ENCODE data around the gene TEX51.

Gene TEX51

GRCh38 chr2:126893153-126893552 is 5.5 kb upstream of the TEX51 start:
- Histone ChIP-seq H3K27me3 (ENCODE audit: low read length) (no peaks in the 10 kb centered on the region), H3K36me3 (ENCODE audit: low read length) (no peaks in the 10 kb centered on the region), H2AFZ (ENCODE audit: low read depth, low read length, severe bottlenecking) (no peak overlapping the region), H4K20me1 (ENCODE audit: low read depth, low read length) (no peaks in the 10 kb centered on the region), H3K4me2 (ENCODE audit: low read depth, low read length, poor library complexity, severe bottlenecking) (no peak overlapping the region), H3K27ac (ENCODE audit: low read depth, low read length) (no peak overlapping the region), H3K9me2 (replicated peaks; ENCODE audit: insufficient read depth, low read length) (no peaks in the 10 kb centered on the region), H3K9me3 (ENCODE audit: insufficient read depth, low read length) (no peaks in the 10 kb centered on the region), H3K79me2 (ENCODE audit: insufficient read depth, low read length) (no peaks in the 10 kb centered on the region), H3K4me3 (ENCODE audit: insufficient read depth, low read length, poor library complexity, severe bottlenecking) (no peak overlapping the region), H3K9ac (ENCODE audit: low read length) (no peak overlapping the region), H3F3A (ENCODE audit: insufficient read depth) (no peaks in the 10 kb centered on the region)
- TF ChIP-seq EZH2phosphoT487 (conservative IDR thresholded peaks at IDR 0.05; ENCODE audit: low read length) = no peak
- no peak for TF ChIP-seq CTCF (IDR thresholded peaks at IDR 0.05; ENCODE audit: insufficient read depth, low read length, poor library complexity, severe bottlenecking)

GRCh38 chr2:126893606-126894005 is 5.1 kb upstream of the TEX51 start:
- no peak overlapping the region for H2AFZ ChIP-seq (ENCODE audit: low read depth, low read length, severe bottlenecking)
- no peaks in the 10 kb centered on the region for H3K36me3 ChIP-seq (ENCODE audit: low read length)
- H4K20me1 ChIP-seq (ENCODE audit: low read depth, low read length) = no peaks in the 10 kb centered on the region
- H3K79me2 ChIP-seq (ENCODE audit: insufficient read depth, low read length) = no peaks in the 10 kb centered on the region
- no peaks in the 10 kb centered on the region for H3K9me3 ChIP-seq (ENCODE audit: insufficient read depth, low read length)
- no peaks in the 10 kb centered on the region for H3K27me3 ChIP-seq (ENCODE audit: low read length)
- no peaks in the 10 kb centered on the region for H3K9me2 ChIP-seq (replicated peaks; ENCODE audit: insufficient read depth, low read length)
- TF ChIP-seq EZH2phosphoT487 (conservative IDR thresholded peaks at IDR 0.05; ENCODE audit: low read length) (no peak), CTCF (IDR thresholded peaks at IDR 0.05; ENCODE audit: insufficient read depth, low read length, poor library complexity, severe bottlenecking) (no peak)
- H3K4me2 ChIP-seq (ENCODE audit: low read depth, low read length, poor library complexity, severe bottlenecking) = no peak overlapping the region
- H3K4me3 ChIP-seq (ENCODE audit: insufficient read depth, low read length, poor library complexity, severe bottlenecking) = no peak overlapping the region
- no peaks in the 10 kb centered on the region for H3F3A ChIP-seq (ENCODE audit: insufficient read depth)
- H3K27ac ChIP-seq (ENCODE audit: low read depth, low read length) = no peak overlapping the region
- H3K9ac ChIP-seq (ENCODE audit: low read length) = no peak overlapping the region

- TF ChIP-seq CTCF (IDR thresholded peaks at IDR 0.05; ENCODE audit: insufficient read depth, low read length, poor library complexity, severe bottlenecking) (no peak), EZH2phosphoT487 (conservative IDR thresholded peaks at IDR 0.05; ENCODE audit: low read length) (no peak)
- H3K79me2 ChIP-seq (ENCODE audit: insufficient read depth, low read length) = no peaks in the 10 kb centered on the region
- no peak overlapping the region for H3K4me2 ChIP-seq (ENCODE audit: low read depth, low read length, poor library complexity, severe bottlenecking)
- H3K4me3 ChIP-seq (ENCODE audit: insufficient read depth, low read length, poor library complexity, severe bottlenecking) = no peak overlapping the region
- H3K9me3 ChIP-seq (ENCODE audit: insufficient read depth, low read length) = no peaks in the 10 kb centered on the region
- no peaks in the 10 kb centered on the region for H3K36me3 ChIP-seq (ENCODE audit: low read length)
- no peak overlapping the region for H2AFZ ChIP-seq (ENCODE audit: low read depth, low read length, severe bottlenecking)
- H3K27me3 ChIP-seq (ENCODE audit: low read length) = no peaks in the 10 kb centered on the region
- H4K20me1 ChIP-seq (ENCODE audit: low read depth, low read length) = no peaks in the 10 kb centered on the region
- no peak overlapping the region for H3K27ac ChIP-seq (ENCODE audit: low read depth, low read length)
- H3K9ac ChIP-seq (ENCODE audit: low read length) = no peak overlapping the region
- H3F3A ChIP-seq (ENCODE audit: insufficient read depth) = no peaks in the 10 kb centered on the region
- H3K9me2 ChIP-seq (replicated peaks; ENCODE audit: insufficient read depth, low read length) = no peaks in the 10 kb centered on the region
Measured at GRCh38 chr2:126894082-126894481, 4.6 kb upstream of the TEX51 start.

Measured in SU-DHL-6 (cell line).